ENCODE data around the gene ARHGEF4.

ARHGEF4 gene

GRCh38 chr2:131034122-131035051 is 197.7 kb downstream of the ARHGEF4 start:
- no peaks in the 10 kb centered on the region for H3K9me3 ChIP-seq (ENCODE audit: low read length)
- peaks cover 6% of the 10 kb centered on the region for H3K4me1 ChIP-seq (ENCODE audit: insufficient read depth, low read length)
- H3K9ac ChIP-seq (ENCODE audit: low read length) = no peak overlapping the region
- no peaks in the 10 kb centered on the region for H3K27me3 ChIP-seq (ENCODE audit: control insufficient read depth in 1 of 2, insufficient read depth in 2 of 2, low read length in 2 of 2)
- no peak overlapping the region for H3K27ac ChIP-seq (ENCODE audit: low read depth, low read length)
- H3K4me3 ChIP-seq (ENCODE audit: low read depth in 1 of 2, low read length in 2 of 2) = peak overlapping the region; percentile 51 to 62
- H3K36me3 ChIP-seq (ENCODE audit: insufficient read depth, low read length) = no peaks in the 10 kb centered on the region

- Histone ChIP-seq H3K4me3 (ENCODE audit: low read depth in 1 of 2, low read length in 2 of 2) (peak overlapping the region; percentile 44 to 59), H3K36me3 (ENCODE audit: insufficient read depth, low read length) (no peaks in the 10 kb centered on the region), H3K9ac (ENCODE audit: low read length) (no peak overlapping the region), H3K27me3 (ENCODE audit: control insufficient read depth in 1 of 2, insufficient read depth in 2 of 2, low read length in 2 of 2) (no peaks in the 10 kb centered on the region), H3K27ac (ENCODE audit: low read depth, low read length) (peak overlapping the region; percentile 52), H3K4me1 (ENCODE audit: insufficient read depth, low read length) (peaks cover 6% of the 10 kb centered on the region), H3K9me3 (ENCODE audit: low read length) (no peaks in the 10 kb centered on the region)
These were observed 198.6 kb downstream of the ARHGEF4 start for GRCh38 chr2:131035112-131035825.

- Histone ChIP-seq H3K36me3 (ENCODE audit: insufficient read depth, low read length) (no peaks in the 10 kb centered on the region), H3K9ac (ENCODE audit: low read length) (no peak overlapping the region), H3K9me3 (ENCODE audit: low read length) (no peaks in the 10 kb centered on the region), H3K4me1 (ENCODE audit: insufficient read depth, low read length) (peaks cover 9% of the 10 kb centered on the region), H3K4me3 (ENCODE audit: low read depth in 1 of 2, low read length in 2 of 2) (peak overlapping the region; percentile 44 to 59), H3K27me3 (ENCODE audit: control insufficient read depth in 1 of 2, insufficient read depth in 2 of 2, low read length in 2 of 2) (no peaks in the 10 kb centered on the region), H3K27ac (ENCODE audit: low read depth, low read length) (peak overlapping the region; percentile 52)
These were observed 199.1 kb downstream of the ARHGEF4 start for GRCh38 chr2:131035826-131036231.

GRCh38 chr2:131036269-131036668 is 199.6 kb downstream of the ARHGEF4 start:
- peak overlapping the region in 1 of 2 donors; percentile 59 for H3K4me3 ChIP-seq (ENCODE audit: low read depth in 1 of 2, low read length in 2 of 2)
- peaks cover 13% of the 10 kb centered on the region for H3K4me1 ChIP-seq (ENCODE audit: insufficient read depth, low read length)
- H3K27me3 ChIP-seq (ENCODE audit: control insufficient read depth in 1 of 2, insufficient read depth in 2 of 2, low read length in 2 of 2) = no peaks in the 10 kb centered on the region
- no peak overlapping the region for H3K27ac ChIP-seq (ENCODE audit: low read depth, low read length)
- H3K9me3 ChIP-seq (ENCODE audit: low read length) = no peaks in the 10 kb centered on the region
- H3K36me3 ChIP-seq (ENCODE audit: insufficient read depth, low read length) = no peaks in the 10 kb centered on the region
- no peak overlapping the region for H3K9ac ChIP-seq (ENCODE audit: low read length)

GRCh38 chr2:131036696-131037397 is 200.1 kb downstream of the ARHGEF4 start:
- no peaks in the 10 kb centered on the region for H3K27me3 ChIP-seq (ENCODE audit: control insufficient read depth in 1 of 2, insufficient read depth in 2 of 2, low read length in 2 of 2)
- H3K4me3 ChIP-seq (ENCODE audit: low read depth in 1 of 2, low read length in 2 of 2) = no peak overlapping the region
- no peak overlapping the region for H3K27ac ChIP-seq (ENCODE audit: low read depth, low read length)
- no peaks in the 10 kb centered on the region for H3K36me3 ChIP-seq (ENCODE audit: insufficient read depth, low read length)
- no peak overlapping the region for H3K9ac ChIP-seq (ENCODE audit: low read length)
- no peaks in the 10 kb centered on the region for H3K9me3 ChIP-seq (ENCODE audit: low read length)
- peaks cover 19% of the 10 kb centered on the region for H3K4me1 ChIP-seq (ENCODE audit: insufficient read depth, low read length)

- H3K27me3 ChIP-seq (ENCODE audit: control insufficient read depth in 1 of 2, insufficient read depth in 2 of 2, low read length in 2 of 2) = no peaks in the 10 kb centered on the region
- peaks cover 20% of the 10 kb centered on the region for H3K4me1 ChIP-seq (ENCODE audit: insufficient read depth, low read length)
- no peak overlapping the region for H3K27ac ChIP-seq (ENCODE audit: low read depth, low read length)
- H3K9ac ChIP-seq (ENCODE audit: low read length) = no peak overlapping the region
- H3K4me3 ChIP-seq (ENCODE audit: low read depth in 1 of 2, low read length in 2 of 2) = no peak overlapping the region
- H3K36me3 ChIP-seq (ENCODE audit: insufficient read depth, low read length) = no peaks in the 10 kb centered on the region
- no peaks in the 10 kb centered on the region for H3K9me3 ChIP-seq (ENCODE audit: low read length)
These were observed 200.9 kb downstream of the ARHGEF4 start for GRCh38 chr2:131037398-131038257.

- Histone ChIP-seq H3K36me3 (ENCODE audit: insufficient read depth, low read length) (no peaks in the 10 kb centered on the region), H3K4me1 (ENCODE audit: insufficient read depth, low read length) (peaks cover 20% of the 10 kb centered on the region), H3K9me3 (ENCODE audit: low read length) (no peaks in the 10 kb centered on the region), H3K27me3 (ENCODE audit: control insufficient read depth in 1 of 2, insufficient read depth in 2 of 2, low read length in 2 of 2) (no peaks in the 10 kb centered on the region), H3K27ac (ENCODE audit: low read depth, low read length) (no peak overlapping the region), H3K4me3 (ENCODE audit: low read depth in 1 of 2, low read length in 2 of 2) (no peak overlapping the region), H3K9ac (ENCODE audit: low read length) (no peak overlapping the region)
These were observed 201.8 kb downstream of the ARHGEF4 start for GRCh38 chr2:131038258-131039100.

GRCh38 chr2:131039101-131039440 is 202.4 kb downstream of the ARHGEF4 start:
- Histone ChIP-seq H3K9ac (ENCODE audit: low read length) (no peak overlapping the region), H3K27me3 (ENCODE audit: control insufficient read depth in 1 of 2, insufficient read depth in 2 of 2, low read length in 2 of 2) (no peaks in the 10 kb centered on the region)

GRCh38 chr2:131039535-131039907 is 202.8 kb downstream of the ARHGEF4 start:
- H3K27ac ChIP-seq (ENCODE audit: low read depth, low read length) = no peak overlapping the region
- H3K36me3 ChIP-seq (ENCODE audit: insufficient read depth, low read length) = no peaks in the 10 kb centered on the region
- H3K27me3 ChIP-seq (ENCODE audit: control insufficient read depth in 1 of 2, insufficient read depth in 2 of 2, low read length in 2 of 2) = no peaks in the 10 kb centered on the region
- H3K4me3 ChIP-seq (ENCODE audit: low read depth in 1 of 2, low read length in 2 of 2) = no peak overlapping the region
- no peak overlapping the region for H3K9ac ChIP-seq (ENCODE audit: low read length)
- H3K9me3 ChIP-seq (ENCODE audit: low read length) = no peaks in the 10 kb centered on the region
- peaks cover 20% of the 10 kb centered on the region for H3K4me1 ChIP-seq (ENCODE audit: insufficient read depth, low read length)

More at GRCh38 chr2:131039101-131039440, 202.4 kb downstream of the ARHGEF4 start:
- H3K4me1 ChIP-seq (ENCODE audit: insufficient read depth, low read length) = peaks cover 20% of the 10 kb centered on the region
- no peak overlapping the region for H3K27ac ChIP-seq (ENCODE audit: low read depth, low read length)
- H3K36me3 ChIP-seq (ENCODE audit: insufficient read depth, low read length) = no peaks in the 10 kb centered on the region
- no peaks in the 10 kb centered on the region for H3K9me3 ChIP-seq (ENCODE audit: low read length)
- H3K4me3 ChIP-seq (ENCODE audit: low read depth in 1 of 2, low read length in 2 of 2) = no peak overlapping the region

GRCh38 chr2:131039908-131040660 is 203.4 kb downstream of the ARHGEF4 start:
- Histone ChIP-seq H3K4me3 (ENCODE audit: low read depth in 1 of 2, low read length in 2 of 2) (no peak overlapping the region), H3K27ac (ENCODE audit: low read depth, low read length) (no peak overlapping the region), H3K36me3 (ENCODE audit: insufficient read depth, low read length) (no peaks in the 10 kb centered on the region), H3K9me3 (ENCODE audit: low read length) (no peaks in the 10 kb centered on the region), H3K9ac (ENCODE audit: low read length) (no peak overlapping the region), H3K4me1 (ENCODE audit: insufficient read depth, low read length) (peaks cover 20% of the 10 kb centered on the region), H3K27me3 (ENCODE audit: control insufficient read depth in 1 of 2, insufficient read depth in 2 of 2, low read length in 2 of 2) (no peaks in the 10 kb centered on the region)
